HepG2 (cell line): Measurements from ENCODE around the gene ABCB6. TPM values are rescaled to one million over a fixed set of nuclear protein-coding genes. Genes with fewer than 3 reads are reported as not detected.

ENCODE experiments used
- ATAC-seq: fragments of 200-7000 bp; cut with Tn5 transposase; 3 replicates; pipeline ENCODE4 v1.9.1; 2020; ENCODE audit warnings: mild to moderate bottlenecking, moderate library complexity
- BruUV-seq: library from RNA; stranded (reverse); fragments of 400-500 nt; replicated peaks from 2 replicates; lab custom pipeline; 2021; lab: Mats Ljungman, UMichigan
- CTCF ChIA-PET: fragments of 300-600 bp; formaldehyde crosslinking; extraction: SDS; loops from one replicate; lab custom pipeline; 2021; ENCODE audit warnings: low total read pairs, inconsistent platforms, low intra/inter-chr PET ratio; lab: Yijun Ruan, JAX
- POLR2A ChIA-PET: fragments of 350-600 bp; sonication (Branson Sonifier 250); formaldehyde crosslinking; loops from one replicate; lab custom pipeline; 2020; ENCODE audit warnings: antibody characterized with exemption, inconsistent platforms; lab: Yijun Ruan, JAX
- DNase-seq: peaks from one replicate; pipeline ENCODE4 v3.0.0-alpha.2; 2015; ENCODE audit warnings: low spot score
- FAIRE-seq: peaks from 3 replicates; lab custom pipeline; 2011; peaks lifted over from hg19 to GRCh38; lab: Jason Lieb, UNC
- H2AFZ ChIP-seq: one replicate; pipeline ENCODE4 v1.6.1; 2011; ENCODE audit warnings: low read length, inconsistent platforms
- H3K27ac ChIP-seq: fragments of 300-600 bp; 3 replicates; pipeline ENCODE4 v1.8.0; 2011; ENCODE audit warnings: mixed run types, mild to moderate bottlenecking, mixed read lengths, low read length, inconsistent platforms; ENCODE audit not compliant: insufficient read depth; ENCODE audit errors: extremely low read length
- H3K27me3 ChIP-seq, 2 experiments: fragments of 200-600 bp in 1 of 2; 2 replicates in 1 of 2; 3 replicates in 1 of 2; pipeline versions ENCODE4 v1.6.0 to v1.8.0; 2011; ENCODE audit warnings: low read length in 2 of 2, mild to moderate bottlenecking in 2 of 2, moderate library complexity in 2 of 2, inconsistent platforms in 1 of 2; ENCODE audit not compliant: insufficient read depth in 2 of 2, control insufficient read depth in 1 of 2
- H3K36me3 ChIP-seq, 2 experiments: fragments of 200-600 bp in 1 of 2; replicated peaks in 1 of 2; 2 replicates in 1 of 2; 3 replicates in 1 of 2; pipeline versions ENCODE4 v1.5.1 to v1.8.0; 2011; ENCODE audit warnings: low read length in 2 of 2, inconsistent platforms in 1 of 2; ENCODE audit not compliant: insufficient read depth in 2 of 2, control insufficient read depth in 1 of 2
- H3K4me1 ChIP-seq: 2 replicates; pipeline ENCODE4 v1.5.1; 2012; ENCODE audit warnings: low read length, inconsistent platforms; ENCODE audit not compliant: insufficient read depth
- H3K4me2 ChIP-seq: 2 replicates; pipeline ENCODE4 v1.6.0; 2011; ENCODE audit warnings: low read depth, low read length, inconsistent platforms
- H3K4me3 ChIP-seq, 3 experiments: fragments of 200-600 bp in 1 of 3; sonication (generic), shearing (Covaris generic) in 1 of 3; replicated peaks in 1 of 3; 2 replicates each; pipeline ENCODE4 v1.5.1; 2011 to 2016; ENCODE audit warnings: low read length in 3 of 3, inconsistent platforms in 2 of 3, low read depth in 2 of 3, mild to moderate bottlenecking in 2 of 3, control low read depth in 1 of 3, mixed read lengths in 1 of 3; ENCODE audit not compliant: insufficient read depth in 1 of 3
- H3K79me2 ChIP-seq: one replicate; pipeline ENCODE4 v1.6.1; 2011; ENCODE audit warnings: low read length, inconsistent platforms; ENCODE audit not compliant: insufficient read depth
- H3K9ac ChIP-seq: 2 replicates; pipeline ENCODE4 v1.6.0; 2011; ENCODE audit warnings: mild to moderate bottlenecking, low read depth, low read length, inconsistent platforms; ENCODE audit not compliant: insufficient read depth
- H3K9me3 ChIP-seq: 2 replicates; pipeline ENCODE4 v1.5.1; 2012; ENCODE audit warnings: mild to moderate bottlenecking, low read length
- H4K20me1 ChIP-seq: 2 replicates; pipeline ENCODE4 v1.6.0; 2011; ENCODE audit warnings: inconsistent platforms, mild to moderate bottlenecking, low read length, moderate library complexity; ENCODE audit not compliant: insufficient read depth
- EHMT2 ChIP-seq: fragments of 200-600 bp; sonication (generic); IDR thresholded peaks from 2 replicates; pipeline ENCODE4 v1.7.0; 2017; ENCODE audit warnings: antibody characterized with exemption, low read depth, low read length, borderline replicate concordance
- ELF4 ChIP-seq: sonication (generic); formaldehyde crosslinking; IDR thresholded peaks from 2 replicates; pipeline ENCODE4 v1.5.0; 2020; ENCODE audit warnings: missing genetic modification reagents, mild to moderate bottlenecking, moderate library complexity, borderline replicate concordance
- HNRNPUL1 ChIP-seq: fragments of 200-400 bp; formaldehyde crosslinking; IDR thresholded peaks from 2 replicates; pipeline ENCODE4 v1.6.1; 2017; ENCODE audit warnings: low read depth, mild to moderate bottlenecking, low read length, moderate library complexity
- KMT2B ChIP-seq: IDR thresholded peaks from 2 replicates; pipeline ENCODE4 v1.6.1; 2016; ENCODE audit warnings: missing genetic modification reagents, missing compliant biosample characterization
- MTA3 ChIP-seq: sonication (generic); formaldehyde crosslinking; IDR thresholded peaks from 2 replicates; pipeline ENCODE4 v1.4.0; 2020; ENCODE audit warnings: missing genetic modification reagents
- NCOA5 ChIP-seq: sonication (generic); formaldehyde crosslinking; IDR thresholded peaks from 2 replicates; pipeline ENCODE4 v1.4.0; 2020; ENCODE audit warnings: missing genetic modification reagents
- SRY ChIP-seq: sonication (generic); formaldehyde crosslinking; IDR thresholded peaks from 2 replicates; pipeline ENCODE4 v1.8.0; 2022; ENCODE audit warnings: mild to moderate bottlenecking, missing genetic modification reagents
- TEAD3 ChIP-seq: optimal IDR thresholded peaks from 2 replicates; pipeline ENCODE3; 2016; ENCODE audit warnings: borderline replicate concordance
- ZNF235 ChIP-seq: sonication (generic); formaldehyde crosslinking; IDR thresholded peaks from 2 replicates; pipeline ENCODE4 v1.8.1; 2023; ENCODE audit warnings: mild to moderate bottlenecking, missing genetic modification reagents, borderline replicate concordance
- ZNF556 ChIP-seq: sonication (generic); formaldehyde crosslinking; IDR thresholded peaks from 2 replicates; pipeline ENCODE4 v1.4.0; 2020; ENCODE audit warnings: mild to moderate bottlenecking, missing genetic modification reagents, borderline replicate concordance
- ZNF777 ChIP-seq: sonication (generic); formaldehyde crosslinking; IDR thresholded peaks from 2 replicates; pipeline ENCODE4 v1.4.0; 2020; ENCODE audit warnings: missing genetic modification reagents
- WGBS: methylation state at CpG from one replicate; pipeline ENCODE4 v1.1.6; 2017; ENCODE audit warnings: low lambda C conversion rate; 5-methylcytosine and 5-hydroxymethylcytosine counted together
- in situ Hi-C: cut with HindIII; loops from 2 replicates; pipeline ENCODE4 v1.10.0; 2017; ENCODE audit warnings: low pct_unique_long_range_greater_than_20kb; ENCODE audit not compliant: extremely low pct_ligation_motif_present
- intact Hi-C: fragments of 100-400 bp; cut with micrococcal nuclease; formaldehyde crosslinking; loops from one replicate; pipeline ENCODE4 v1.10.0; 2022; ENCODE audit not compliant: unreplicated experiment
- polyA plus RNA-seq, 8 experiments: library from polyadenylated mRNA; depleted of rRNA in 3 of 8; stranded (reverse) in 7 of 8; unstranded in 1 of 8; fragments of >200 nt; fragmentation: Illumina TruSeq in 4 of 8; extraction: Trizol in 4 of 8; gene quantifications; 2 replicates each; pipeline versions ENCODE4 v1.2.1 to v1.2.3, GENCODE V29; 2011 to 2016; ENCODE audit warnings: low read depth in 4 of 8, missing spikeins in 1 of 8, mixed read lengths in 1 of 8; ENCODE audit not compliant: insufficient read depth in 1 of 8
- total RNA-seq, 5 experiments: library from RNA; depleted of rRNA; stranded (reverse); fragments of >200 nt; fragmentation: Illumina TruSeq; extraction: Trizol; gene quantifications; 2 replicates each; pipeline ENCODE4 v1.2.3, GENCODE V29; 2016; ENCODE audit warnings: low read depth in 1 of 5
- TF ChIP-seq, protein P1 (sequence below): sonication (generic); formaldehyde crosslinking; IDR thresholded peaks from 2 replicates; pipeline ENCODE4 v1.9.0; 2021; ENCODE audit warnings: mild to moderate bottlenecking, missing genetic modification reagents

The ABCB6 gene
- total and polyA plus RNA-seq, 2 of the 13 experiments (the other 11 are each of a cell fraction or from before 2014, with no cell fraction given) = 91.1 to 137 TPM

DNA sequence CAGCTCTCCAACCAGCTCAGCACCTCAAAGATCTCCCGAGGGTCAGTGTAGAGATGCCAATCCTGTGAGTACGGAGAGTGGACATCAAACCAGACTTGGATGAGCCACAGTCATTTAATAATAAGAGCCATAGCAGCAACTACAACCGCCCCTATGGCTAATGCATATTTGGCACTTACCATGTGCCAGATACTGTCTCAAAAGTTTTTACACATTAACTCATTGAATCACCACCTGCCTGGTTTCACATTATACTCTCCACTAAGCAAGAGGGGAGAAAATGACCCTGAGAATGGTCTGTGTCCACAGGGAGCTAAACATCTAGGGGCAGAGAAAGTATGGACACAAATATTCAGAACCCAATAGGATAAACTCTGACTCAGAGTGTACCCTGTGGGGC, 44.6 kb downstream of the ABCB6 start:
- intact Hi-C loops = no loop called here
- Histone ChIP-seq H3K4me2 (no peak overlapping the region), H3K9ac (no peak overlapping the region), H3K27ac (no peak overlapping the region), H3K36me3 (peaks cover 7 to 23% of the 10 kb centered on the region in 2 experiments), H3K4me1 (peaks cover 45% of the 10 kb centered on the region), H4K20me1 (no peaks in the 10 kb centered on the region), H2AFZ (no peak overlapping the region), H3K79me2 (peaks cover 15% of the 10 kb centered on the region), H3K9me3 (no peaks in the 10 kb centered on the region), H3K27me3 (no peaks in the 10 kb centered on the region; a peak in 1 of 5 replicates), H3K4me3 (no peak overlapping the region)
- CTCF ChIA-PET = no interaction called here
- WGBS = 92% methylated on average over 3 of the region's 3 CpGs
- no peak for TF ChIP-seq EHMT2
- no peak for TF ChIP-seq SRY (CRISPR knock-in tag)
- no peak for TF ChIP-seq ZNF556 (CRISPR knock-in tag)
- no peak for TF ChIP-seq MTA3 (CRISPR knock-in tag)
- no peak for TF ChIP-seq TEAD3
- no peak for TF ChIP-seq HNRNPUL1
- no peak for TF ChIP-seq ELF4 (CRISPR knock-in tag)
- TF ChIP-seq, protein P1, sequence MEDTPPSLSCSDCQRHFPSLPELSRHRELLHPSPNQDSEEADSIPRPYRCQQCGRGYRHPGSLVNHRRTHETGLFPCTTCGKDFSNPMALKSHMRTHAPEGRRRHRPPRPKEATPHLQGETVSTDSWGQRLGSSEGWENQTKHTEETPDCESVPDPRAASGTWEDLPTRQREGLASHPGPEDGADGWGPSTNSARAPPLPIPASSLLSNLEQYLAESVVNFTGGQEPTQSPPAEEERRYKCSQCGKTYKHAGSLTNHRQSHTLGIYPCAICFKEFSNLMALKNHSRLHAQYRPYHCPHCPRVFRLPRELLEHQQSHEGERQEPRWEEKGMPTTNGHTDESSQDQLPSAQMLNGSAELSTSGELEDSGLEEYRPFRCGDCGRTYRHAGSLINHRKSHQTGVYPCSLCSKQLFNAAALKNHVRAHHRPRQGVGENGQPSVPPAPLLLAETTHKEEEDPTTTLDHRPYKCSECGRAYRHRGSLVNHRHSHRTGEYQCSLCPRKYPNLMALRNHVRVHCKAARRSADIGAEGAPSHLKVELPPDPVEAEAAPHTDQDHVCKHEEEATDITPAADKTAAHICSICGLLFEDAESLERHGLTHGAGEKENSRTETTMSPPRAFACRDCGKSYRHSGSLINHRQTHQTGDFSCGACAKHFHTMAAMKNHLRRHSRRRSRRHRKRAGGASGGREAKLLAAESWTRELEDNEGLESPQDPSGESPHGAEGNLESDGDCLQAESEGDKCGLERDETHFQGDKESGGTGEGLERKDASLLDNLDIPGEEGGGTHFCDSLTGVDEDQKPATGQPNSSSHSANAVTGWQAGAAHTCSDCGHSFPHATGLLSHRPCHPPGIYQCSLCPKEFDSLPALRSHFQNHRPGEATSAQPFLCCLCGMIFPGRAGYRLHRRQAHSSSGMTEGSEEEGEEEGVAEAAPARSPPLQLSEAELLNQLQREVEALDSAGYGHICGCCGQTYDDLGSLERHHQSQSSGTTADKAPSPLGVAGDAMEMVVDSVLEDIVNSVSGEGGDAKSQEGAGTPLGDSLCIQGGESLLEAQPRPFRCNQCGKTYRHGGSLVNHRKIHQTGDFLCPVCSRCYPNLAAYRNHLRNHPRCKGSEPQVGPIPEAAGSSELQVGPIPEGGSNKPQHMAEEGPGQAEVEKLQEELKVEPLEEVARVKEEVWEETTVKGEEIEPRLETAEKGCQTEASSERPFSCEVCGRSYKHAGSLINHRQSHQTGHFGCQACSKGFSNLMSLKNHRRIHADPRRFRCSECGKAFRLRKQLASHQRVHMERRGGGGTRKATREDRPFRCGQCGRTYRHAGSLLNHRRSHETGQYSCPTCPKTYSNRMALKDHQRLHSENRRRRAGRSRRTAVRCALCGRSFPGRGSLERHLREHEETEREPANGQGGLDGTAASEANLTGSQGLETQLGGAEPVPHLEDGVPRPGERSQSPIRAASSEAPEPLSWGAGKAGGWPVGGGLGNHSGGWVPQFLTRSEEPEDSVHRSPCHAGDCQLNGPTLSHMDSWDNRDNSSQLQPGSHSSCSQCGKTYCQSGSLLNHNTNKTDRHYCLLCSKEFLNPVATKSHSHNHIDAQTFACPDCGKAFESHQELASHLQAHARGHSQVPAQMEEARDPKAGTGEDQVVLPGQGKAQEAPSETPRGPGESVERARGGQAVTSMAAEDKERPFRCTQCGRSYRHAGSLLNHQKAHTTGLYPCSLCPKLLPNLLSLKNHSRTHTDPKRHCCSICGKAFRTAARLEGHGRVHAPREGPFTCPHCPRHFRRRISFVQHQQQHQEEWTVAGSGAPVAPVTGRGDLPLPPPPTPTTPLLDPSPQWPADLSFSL = no peak
- no peak for TF ChIP-seq NCOA5 (CRISPR knock-in tag)
- TF ChIP-seq ZNF777 = no peak
- no peak for TF ChIP-seq KMT2B (CRISPR knock-in tag)
- no peak for TF ChIP-seq ZNF235 (CRISPR knock-in tag)
- in situ Hi-C loops = loop anchor here (5.0 kb wide), 2 partner anchors 33 to 123 kb away; partner anchors contain the start of gene ZFAND2B
- DNase-seq (no peak), ATAC-seq (no peak), FAIRE-seq (no peak)
- POLR2A ChIA-PET = interaction anchor here (1.1 to 10.4 kb wide), 3 partner anchors 18 to 75 kb away, joined by 4 to 227 read pairs (median 4); partner anchors contain the start of gene ZFAND2B
- no TSS peak for BruUV-seq
